ENCODE results near the gene PYCARD. TPM values are rescaled to one million over a fixed set of nuclear protein-coding genes. Genes with fewer than 3 reads are reported as not detected.

The PYCARD gene
- total and polyA plus RNA-seq, 10 of the 15 experiments (the other 5 are each of a cell fraction or from before 2014, with no cell fraction given): 5.1 to 106 (median 45.9) TPM

DNA sequence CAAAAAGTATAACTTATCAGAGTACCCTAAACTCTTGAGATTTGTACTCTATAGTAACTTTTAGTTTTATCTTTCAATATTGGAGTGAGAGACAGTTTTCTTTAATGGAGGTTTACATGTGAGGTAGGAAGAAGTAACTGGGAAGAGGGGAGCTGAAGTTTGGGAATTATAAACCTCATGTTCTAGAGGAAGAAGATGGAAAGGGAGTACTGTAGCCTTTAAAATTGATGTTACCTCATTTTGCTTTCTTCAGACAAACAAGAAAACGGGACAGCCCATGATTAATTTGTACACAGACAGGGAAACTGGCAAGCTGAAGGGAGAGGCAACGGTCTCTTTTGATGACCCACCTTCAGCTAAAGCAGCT is 13.2 kb downstream of the PYCARD start:
- H3K4me3 ChIP-seq: no peak overlapping the region
- no peak overlapping the region for H3K4me2 ChIP-seq (ENCODE audit: control insufficient read depth, insufficient read depth)
- TF ChIP-seq BMI1 (IDR thresholded peaks at IDR 0.05; ENCODE audit: borderline replicate concordance) (no peak), GATAD2B (conservative IDR thresholded peaks at IDR 0.05; ENCODE audit: low read depth) (no peak), NBN (IDR thresholded peaks at IDR 0.05) (no peak), JUNB (IDR thresholded peaks at IDR 0.05) (no peak), HDAC6 (IDR thresholded peaks at IDR 0.05; ENCODE audit: unreplicated experiment) (no peak), ATF7 (IDR thresholded peaks at IDR 0.05; ENCODE audit: low read depth) (no peak), POLR2AphosphoS5 (IDR thresholded peaks at IDR 0.05; ENCODE audit: low read length) (no peak)
- TF ChIP-seq, protein P1, sequence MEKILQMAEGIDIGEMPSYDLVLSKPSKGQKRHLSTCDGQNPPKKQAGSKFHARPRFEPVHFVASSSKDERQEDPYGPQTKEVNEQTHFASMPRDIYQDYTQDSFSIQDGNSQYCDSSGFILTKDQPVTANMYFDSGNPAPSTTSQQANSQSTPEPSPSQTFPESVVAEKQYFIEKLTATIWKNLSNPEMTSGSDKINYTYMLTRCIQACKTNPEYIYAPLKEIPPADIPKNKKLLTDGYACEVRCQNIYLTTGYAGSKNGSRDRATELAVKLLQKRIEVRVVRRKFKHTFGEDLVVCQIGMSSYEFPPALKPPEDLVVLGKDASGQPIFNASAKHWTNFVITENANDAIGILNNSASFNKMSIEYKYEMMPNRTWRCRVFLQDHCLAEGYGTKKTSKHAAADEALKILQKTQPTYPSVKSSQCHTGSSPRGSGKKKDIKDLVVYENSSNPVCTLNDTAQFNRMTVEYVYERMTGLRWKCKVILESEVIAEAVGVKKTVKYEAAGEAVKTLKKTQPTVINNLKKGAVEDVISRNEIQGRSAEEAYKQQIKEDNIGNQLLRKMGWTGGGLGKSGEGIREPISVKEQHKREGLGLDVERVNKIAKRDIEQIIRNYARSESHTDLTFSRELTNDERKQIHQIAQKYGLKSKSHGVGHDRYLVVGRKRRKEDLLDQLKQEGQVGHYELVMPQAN (conservative IDR thresholded peaks at IDR 0.05): no peak
- peaks cover 41 to 76% of the 10 kb centered on the region in 2 experiments for H3K36me3 ChIP-seq (ENCODE audit: control insufficient read depth in 2 of 2, insufficient read depth in 2 of 2, low read length in 1 of 2)
- no peaks in the 10 kb centered on the region; the same call in 1 of the 2 replicates for H4K20me1 ChIP-seq (ENCODE audit: control insufficient read depth, insufficient read depth)
- no peak overlapping the region for H2AFZ ChIP-seq (ENCODE audit: control insufficient read depth, low read depth, low read length)
- ChIA-PET SMC1A (ENCODE audit: uncharacterized antibody, unreplicated experiment) (interaction anchor here (0.6 to 1.1 kb wide), 3 partner anchors 9 to 14 kb away, joined by 3 read pairs; partner anchors contain the start of gene PYCARD), POLR2A (interaction anchor here (0.5 to 1.4 kb wide), 3 partner anchors 9 to 33 kb away, joined by 3 to 6 read pairs (median 4); partner anchors contain the start of gene FUS), RAD21 (ENCODE audit: unreplicated experiment) (interaction anchor here (0.9 to 1.6 kb wide), 2 partner anchors 12 kb away, joined by 3 to 5 read pairs; partner anchors contain the start of gene PYCARD), CTCF (interaction anchor here (1.2 kb wide), 2 partner anchors 26 to 195 kb away, joined by 3 read pairs; no protein-coding TSS in a partner anchor)
- FAIRE-seq: no peak
- H3K27me3 ChIP-seq (replicated peaks in 1 of 2; ENCODE audit: control insufficient read depth in 2 of 2, insufficient read depth in 2 of 2, low read length in 1 of 2): no peaks in the 10 kb centered on the region
- H3K27ac ChIP-seq (ENCODE audit: control insufficient read depth, insufficient read depth): no peak overlapping the region
- no peak for DNase-seq (ENCODE audit: low read depth, low spot score)
- intact Hi-C loops (cut with micrococcal nuclease; ENCODE audit: unreplicated experiment) (loop anchor here (10.0 kb wide), 1 partner anchor 685 kb away; the partner anchor contains the start of gene ZNF267), in situ Hi-C loops (cut with MboI) (no loop called here)
- no peak for ATAC-seq
- BruUV-seq (replicated peaks): no TSS peak
- peaks cover 4% of the 10 kb centered on the region for H3K4me1 ChIP-seq (ENCODE audit: control insufficient read depth, insufficient read depth, low read length)
- no peak overlapping the region for H3K9ac ChIP-seq (ENCODE audit: control insufficient read depth, insufficient read depth, low read length)
- H3K79me2 ChIP-seq (ENCODE audit: control insufficient read depth, insufficient read depth, low read length): peaks cover 43% of the 10 kb centered on the region
- H3K9me3 ChIP-seq (replicated peaks; ENCODE audit: control insufficient read depth, insufficient read depth, low read length): no peaks in the 10 kb centered on the region
- WGBS (ENCODE audit: insufficient coverage, insufficient replicate concordance, low lambda C conversion rate, missing lambda C conversion rate): 82% methylated on average over 2 of the region's 2 CpGs
